Measurements from ENCODE around the gene ADAM19.

Gene ADAM19

GRCh38 chr5:157562111-157562581 is 13.4 kb downstream of the ADAM19 start:
- DNase-seq (ENCODE audit: low spot score): no peak

GRCh38 chr5:157561110-157561509 is 14.5 kb downstream of the ADAM19 start:
- no peak for DNase-seq (ENCODE audit: low spot score)

GRCh38 chr5:157559301-157559700 is 16.3 kb downstream of the ADAM19 start:
- DNase-seq (ENCODE audit: low spot score): no peak

GRCh38 chr5:157558681-157559080 is 16.9 kb downstream of the ADAM19 start:
- DNase-seq (ENCODE audit: low spot score): no peak

GRCh38 chr5:157558041-157558595 is 17.5 kb downstream of the ADAM19 start:
- no peak for DNase-seq (ENCODE audit: low spot score)

- no peak for DNase-seq (ENCODE audit: low spot score)
These were observed 18.8 kb downstream of the ADAM19 start for GRCh38 chr5:157556615-157557418.

GRCh38 chr5:157555037-157555640 is 20.4 kb downstream of the ADAM19 start:
- DNase-seq (ENCODE audit: low spot score): no peak

GRCh38 chr5:157554179-157555036 is 21.2 kb downstream of the ADAM19 start:
- DNase-seq (ENCODE audit: low spot score): no peak

GRCh38 chr5:157552650-157553049 is 22.9 kb downstream of the ADAM19 start:
- no peak for DNase-seq (ENCODE audit: low spot score)

GRCh38 chr5:157550663-157551062 is 24.9 kb downstream of the ADAM19 start:
- DNase-seq (ENCODE audit: low spot score): no peak

GRCh38 chr5:157549954-157550549 is 25.5 kb downstream of the ADAM19 start:
- DNase-seq (ENCODE audit: low spot score): no peak

- DNase-seq (ENCODE audit: low spot score): no peak
These were observed 26.3 kb downstream of the ADAM19 start for GRCh38 chr5:157549283-157549629.

- no peak for DNase-seq (ENCODE audit: low spot score)
These were observed 26.9 kb downstream of the ADAM19 start for GRCh38 chr5:157548513-157549282.

- no peak for DNase-seq (ENCODE audit: low spot score)
These were observed 27.5 kb downstream of the ADAM19 start for GRCh38 chr5:157547941-157548512.

- no peak for DNase-seq (ENCODE audit: low spot score)
These were observed 29.0 kb downstream of the ADAM19 start for GRCh38 chr5:157546456-157547100.

- DNase-seq (ENCODE audit: low spot score): no peak
These were observed 29.8 kb downstream of the ADAM19 start for GRCh38 chr5:157545610-157546310.

- DNase-seq (ENCODE audit: low spot score): no peak
These were observed 31.0 kb downstream of the ADAM19 start for GRCh38 chr5:157544623-157544989.

GRCh38 chr5:157543825-157544622 is 31.6 kb downstream of the ADAM19 start:
- no peak for DNase-seq (ENCODE audit: low spot score)

Data from ecto neural progenitor cell (in vitro differentiated cells).